HEK293T (cell line): ENCODE data around the gene CHIC2.

ENCODE experiments used
- ELF4 ChIP-seq: fragments of 450-650 bp; IDR thresholded peaks from 2 replicates; pipeline ENCODE4 v1.6.1; 2017; ENCODE audit warnings: antibody characterized with exemption
- FOXM1 ChIP-seq: fragments of 450-650 bp; IDR thresholded peaks from 2 replicates; pipeline ENCODE4 v1.6.1; 2017; ENCODE audit warnings: mild to moderate bottlenecking, borderline replicate concordance
- HDGF ChIP-seq: fragments of 450-650 bp; IDR thresholded peaks from 2 replicates; pipeline ENCODE4 v1.6.1; 2017; ENCODE audit warnings: antibody characterized with exemption, borderline replicate concordance
- PKNOX1 ChIP-seq: fragments of 450-650 bp; IDR thresholded peaks from 2 replicates; pipeline ENCODE4 v1.6.1; 2016
- SP1 ChIP-seq: fragments of 450-650 bp; IDR thresholded peaks from 2 replicates; pipeline ENCODE4 v1.6.1; 2017
- TARDBP ChIP-seq: fragments of 450-650 bp; IDR thresholded peaks from 2 replicates; pipeline ENCODE4 v1.6.1; 2016
- ZNF384 ChIP-seq: fragments of 450-650 bp; IDR thresholded peaks from 2 replicates; pipeline ENCODE4 v1.6.1; 2016

GRCh38 chr4:54095110-54095825 lies 30.9 kb upstream of the CHIC2 start:
- no peak for TF ChIP-seq PKNOX1
- TF ChIP-seq HDGF: no peak
- TF ChIP-seq TARDBP: no peak
- no peak for TF ChIP-seq FOXM1
- no peak for TF ChIP-seq ZNF384
- no peak for TF ChIP-seq ELF4
- TF ChIP-seq SP1: no peak
